Activated CD4-positive, alpha-beta T cell treated with anti-CD3 and anti-CD28 coated beads for 36 hours (primary cell): ENCODE measurements around the gene DMRT1. TPM values are rescaled to one million over a fixed set of nuclear protein-coding genes. Genes with fewer than 3 reads are reported as not detected.
A peak's percentile ranks its signal among the peaks of the same experiment; 100 is the strongest.

Experiments used
- ATAC-seq: fragments of 200-7000 bp; cut with Tn5 transposase; one replicate; pipeline ENCODE4 v1.10.0; 2021; ENCODE audit warnings: mild to moderate bottlenecking, moderate library complexity
- CTCF ChIA-PET: fragments of 350-600 bp; sonication (Branson Sonifier 250); formaldehyde crosslinking; loops from one replicate; lab custom pipeline; 2021; ENCODE audit warnings: antibody characterized with exemption; lab: Charles Lee
- POLR2A ChIA-PET: fragments of 350-600 bp; sonication (Branson Sonifier 250); formaldehyde crosslinking; loops from one replicate; lab custom pipeline; 2021; ENCODE audit warnings: antibody characterized with exemption, inconsistent platforms; lab: Charles Lee
- DNase-seq: peaks from one replicate; pipeline ENCODE4 v3.0.0-alpha.2; 2020
- H3K27ac Mint-ChIP-seq: one replicate; pipeline ENCODE4 v1.8.0; 2021; ENCODE audit warnings: mixed read lengths
- H3K27me3 Mint-ChIP-seq: one replicate; pipeline ENCODE4 v1.8.0; 2021; ENCODE audit warnings: mixed read lengths
- H3K36me3 Mint-ChIP-seq: one replicate; pipeline ENCODE4 v1.8.0; 2021; ENCODE audit warnings: low read depth, mixed read lengths
- H3K4me1 Mint-ChIP-seq: one replicate; pipeline ENCODE4 v1.8.0; 2021; ENCODE audit warnings: mixed read lengths
- H3K4me3 Mint-ChIP-seq: one replicate; pipeline ENCODE4 v1.8.0; 2021; ENCODE audit warnings: mild to moderate bottlenecking, moderate library complexity, mixed read lengths
- H3K9me3 Mint-ChIP-seq: one replicate; pipeline ENCODE4 v1.8.0; 2021; ENCODE audit warnings: low read depth, mixed read lengths
- intact Hi-C, 2 experiments: fragments of 100-400 bp; cut with DNase I in 1 of 2; cut with micrococcal nuclease in 1 of 2; formaldehyde crosslinking; loops; one replicate each; pipeline versions ENCODE4 v1.14.2 to v1.15.1; 2022 to 2024; cut with DNase I, micrococcal nuclease
- total RNA-seq, 2 experiments: library from RNA; stranded (reverse); gene quantifications; one replicate each; pipeline ENCODE4 v1.2.3, GENCODE V29; 2021

Gene DMRT1
- total RNA-seq, 2 experiments from 2014 or later, result not detected

DNA sequence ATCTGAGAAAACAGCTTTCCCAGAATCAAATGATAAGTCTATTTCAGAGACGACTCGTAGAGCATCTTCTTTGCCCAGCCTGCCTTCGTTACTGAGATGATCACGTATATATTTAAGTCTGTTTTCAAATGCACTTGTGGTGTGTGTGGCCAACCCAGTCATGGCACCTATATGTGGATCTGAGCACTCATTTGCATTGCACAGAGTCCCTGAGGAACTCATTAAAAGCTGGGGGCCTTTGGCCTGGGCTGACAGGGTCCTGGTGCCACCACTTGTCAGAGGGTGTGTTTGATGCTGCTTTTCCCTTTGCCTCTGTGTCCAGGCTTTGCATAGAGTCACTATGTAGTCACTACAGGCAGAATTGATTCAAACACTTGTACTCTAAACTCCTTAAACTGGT lies 117.6 kb downstream of the DMRT1 start:
- ChIA-PET POLR2A (no interaction called here), CTCF (interaction anchor here (1.0 kb wide), 1 partner anchor 50 kb away, joined by 3 read pairs; no protein-coding TSS in a partner anchor)
- Mint-ChIP-seq H3K9me3 (no peaks in the 10 kb centered on the region), H3K27ac (no peak overlapping the region), H3K4me3 (no peak overlapping the region), H3K36me3 (no peaks in the 10 kb centered on the region), H3K4me1 (no peaks in the 10 kb centered on the region), H3K27me3 (peaks cover 25% of the 10 kb centered on the region)
- intact Hi-C loops, result no loop called here
- DNase-seq (no peak), ATAC-seq (no peak)

GRCh38 chr9:959914-960313 lies 118.4 kb downstream of the DMRT1 start:
- Mint-ChIP-seq H3K36me3 (no peaks in the 10 kb centered on the region), H3K27ac (no peak overlapping the region), H3K4me3 (no peak overlapping the region), H3K27me3 (peaks cover 32% of the 10 kb centered on the region), H3K4me1 (no peaks in the 10 kb centered on the region), H3K9me3 (no peaks in the 10 kb centered on the region)
- DNase-seq (no peak), ATAC-seq (no peak)
- POLR2A ChIA-PET, result no interaction called here
- intact Hi-C loops, result no loop called here
- CTCF ChIA-PET, result no interaction called here

GRCh38 chr9:962023-962422 lies 120.5 kb downstream of the DMRT1 start:
- ChIA-PET CTCF (no interaction called here), POLR2A (no interaction called here)
- Mint-ChIP-seq H3K27ac (no peak overlapping the region), H3K4me3 (no peak overlapping the region), H3K27me3 (peaks cover 50% of the 10 kb centered on the region), H3K36me3 (no peaks in the 10 kb centered on the region), H3K4me1 (no peaks in the 10 kb centered on the region), H3K9me3 (no peaks in the 10 kb centered on the region)
- ATAC-seq (no peak), DNase-seq (no peak)
- intact Hi-C loops, result no loop called here

- H3K4me3 Mint-ChIP-seq, result no peak overlapping the region
- H3K4me1 Mint-ChIP-seq, result peaks cover 16% of the 10 kb centered on the region
- intact Hi-C loops, result no loop called here
- H3K27ac Mint-ChIP-seq, result no peak overlapping the region
- ATAC-seq (no peak), DNase-seq (no peak)
- peaks cover 75% of the 10 kb centered on the region for H3K27me3 Mint-ChIP-seq
- H3K36me3 Mint-ChIP-seq, result no peaks in the 10 kb centered on the region
- POLR2A ChIA-PET, result no interaction called here
- no peaks in the 10 kb centered on the region for H3K9me3 Mint-ChIP-seq
- CTCF ChIA-PET, result no interaction called here
Observed at GRCh38 chr9:965497-965896, 124.0 kb downstream of the DMRT1 start.

- H3K4me1 Mint-ChIP-seq, result peaks cover 16% of the 10 kb centered on the region
- ATAC-seq (no peak), DNase-seq (no peak)
- POLR2A ChIA-PET, result no interaction called here
- peaks cover 68% of the 10 kb centered on the region for H3K27me3 Mint-ChIP-seq
- H3K36me3 Mint-ChIP-seq, result no peaks in the 10 kb centered on the region
- no peak overlapping the region for H3K4me3 Mint-ChIP-seq
- H3K9me3 Mint-ChIP-seq, result no peaks in the 10 kb centered on the region
- CTCF ChIA-PET, result no interaction called here
- intact Hi-C loops, result no loop called here
- no peak overlapping the region for H3K27ac Mint-ChIP-seq
Observed at GRCh38 chr9:966870-967269, 125.4 kb downstream of the DMRT1 start.

DNA sequence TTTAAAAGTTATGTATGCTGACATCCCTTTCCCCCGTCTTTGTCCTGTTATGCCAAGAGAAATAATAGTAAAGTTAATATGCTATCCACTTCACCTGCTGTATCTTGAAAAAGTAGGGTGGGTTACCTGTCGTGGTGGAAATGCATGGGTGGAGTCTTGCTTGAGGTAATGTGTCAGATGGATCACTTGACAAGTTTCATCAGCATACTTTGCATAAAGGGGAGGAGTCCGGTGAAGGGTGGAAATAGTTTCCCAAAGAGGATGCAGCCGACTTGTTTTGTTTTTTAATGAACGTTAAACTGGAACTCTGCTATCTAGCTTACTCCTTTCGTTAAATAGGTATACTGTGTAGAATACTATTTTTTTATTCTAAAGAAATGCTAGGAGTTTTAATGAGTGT lies 125.9 kb downstream of the DMRT1 start:
- ATAC-seq (no peak), DNase-seq (no peak)
- Mint-ChIP-seq H3K27ac (no peak overlapping the region), H3K4me3 (no peak overlapping the region), H3K36me3 (no peaks in the 10 kb centered on the region), H3K9me3 (no peaks in the 10 kb centered on the region), H3K4me1 (peaks cover 16% of the 10 kb centered on the region), H3K27me3 (peaks cover 63% of the 10 kb centered on the region)
- intact Hi-C loops, result no loop called here
- ChIA-PET POLR2A (interaction anchor here (0.6 kb wide), 1 partner anchor 12 kb away, joined by 3 read pairs; no protein-coding TSS in a partner anchor), CTCF (interaction anchor here (1.1 kb wide), 1 partner anchor 11 kb away, joined by 3 read pairs; no protein-coding TSS in a partner anchor)

DNA sequence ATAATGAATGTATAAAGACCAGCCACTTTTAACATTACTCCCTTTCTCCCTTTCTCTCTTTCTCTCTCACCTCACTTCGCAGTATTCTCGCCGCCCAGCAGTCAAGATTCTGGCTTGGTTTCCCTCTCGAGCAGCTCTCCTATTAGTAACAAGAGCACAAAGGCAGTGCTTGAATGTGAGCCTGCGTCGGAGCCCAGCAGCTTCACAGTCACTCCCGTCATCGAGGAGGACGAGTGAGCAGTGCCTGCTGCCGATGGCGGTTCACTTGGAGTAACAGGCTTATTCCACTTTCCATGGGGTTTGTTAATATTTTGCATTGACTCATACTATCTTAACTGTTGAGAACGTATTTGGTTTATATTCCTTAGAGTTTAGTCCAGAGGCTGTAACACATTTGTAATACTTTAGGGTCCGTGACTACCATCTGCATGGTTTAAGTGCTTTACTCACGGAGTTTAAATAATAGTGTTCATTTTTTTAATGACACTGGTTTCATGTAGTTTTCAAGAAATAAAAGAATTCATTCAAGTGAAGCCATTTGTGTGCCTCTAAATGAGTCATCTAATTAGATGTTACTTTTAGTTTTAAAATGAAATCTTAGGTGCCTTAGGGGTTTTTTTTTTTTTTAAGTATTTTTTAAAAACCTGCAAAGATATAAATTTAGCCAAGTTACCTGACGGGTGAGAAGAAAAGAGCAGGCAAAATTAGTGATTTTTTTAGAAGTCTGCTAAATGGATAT lies 126.6 kb downstream of the DMRT1 start:
- Mint-ChIP-seq H3K4me3 (no peak overlapping the region), H3K27me3 (peaks cover 63% of the 10 kb centered on the region), H3K36me3 (no peaks in the 10 kb centered on the region), H3K9me3 (no peaks in the 10 kb centered on the region), H3K27ac (peak overlapping the region; percentile 3), H3K4me1 (peaks cover 16% of the 10 kb centered on the region)
- ATAC-seq, result no peak
- POLR2A ChIA-PET, result interaction anchor here (0.6 kb wide), 1 partner anchor 12 kb away, joined by 3 read pairs; no protein-coding TSS in a partner anchor
- peak; percentile 12 for DNase-seq
- CTCF ChIA-PET, result interaction anchor here (1.1 kb wide), 1 partner anchor 10 kb away, joined by 3 read pairs; no protein-coding TSS in a partner anchor
- intact Hi-C loops, result no loop called here

DNA sequence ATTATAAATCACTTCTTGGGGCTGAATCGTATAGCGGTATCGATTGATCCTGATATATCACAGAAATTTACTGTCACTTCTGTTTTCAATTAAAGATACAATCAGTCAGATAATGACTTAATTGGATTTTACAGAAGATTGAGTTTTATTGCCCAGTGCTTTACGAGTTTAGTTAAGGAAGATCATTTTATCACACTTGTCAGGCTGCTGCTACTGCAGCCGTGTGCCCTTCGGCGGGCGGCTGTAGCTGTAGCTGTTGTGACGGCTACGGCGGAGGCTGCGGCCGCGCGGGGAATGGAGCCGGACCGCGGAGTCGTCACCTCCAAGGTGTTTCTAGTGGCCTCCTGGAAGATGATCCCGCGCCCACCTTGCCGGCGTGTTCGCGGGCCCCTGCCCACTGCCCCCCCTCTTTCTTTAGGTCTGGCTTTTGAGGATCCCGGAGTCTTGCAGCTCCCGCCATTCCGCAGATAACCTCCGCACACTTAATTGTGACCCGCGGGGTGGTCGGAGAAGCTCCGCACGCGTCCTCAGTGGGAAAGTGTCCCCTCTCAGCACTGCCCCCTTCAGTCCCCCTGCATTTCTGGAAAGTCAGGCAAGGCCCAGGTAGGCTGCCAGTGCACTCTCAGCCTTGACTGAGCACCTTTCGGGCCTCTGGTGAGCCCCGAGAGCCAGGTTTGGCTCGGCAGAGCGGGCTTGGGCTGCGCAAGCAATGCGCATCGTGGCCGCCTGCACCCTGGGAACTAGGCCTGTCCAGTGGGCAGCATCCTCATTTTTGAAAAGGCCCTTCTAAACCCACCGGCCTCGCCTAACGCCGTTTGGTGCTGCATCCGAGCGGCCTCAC lies 128.0 kb downstream of the DMRT1 start:
- peak; percentile 11 for DNase-seq
- no peaks in the 10 kb centered on the region for H3K36me3 Mint-ChIP-seq
- intact Hi-C loops, result loop anchor here (5.0 to 10.0 kb wide), 3 partner anchors 127 to 1655 kb away; partner anchors contain the start of genes DMRT1 (in 1 of the 2) and VLDLR (in 1 of the 2)
- H3K4me3 Mint-ChIP-seq, result no peak overlapping the region
- H3K4me1 Mint-ChIP-seq, result peaks cover 23% of the 10 kb centered on the region
- H3K9me3 Mint-ChIP-seq, result no peaks in the 10 kb centered on the region
- no peak overlapping the region for H3K27ac Mint-ChIP-seq
- ChIA-PET CTCF (no interaction called here), POLR2A (no interaction called here)
- H3K27me3 Mint-ChIP-seq, result peaks cover 69% of the 10 kb centered on the region
- ATAC-seq, result no peak

- no peak for ATAC-seq
- peak; percentile 5 for DNase-seq
- ChIA-PET POLR2A (no interaction called here), CTCF (no interaction called here)
- H3K4me1 Mint-ChIP-seq, result peaks cover 23% of the 10 kb centered on the region
- no peak overlapping the region for H3K27ac Mint-ChIP-seq
- peaks cover 70% of the 10 kb centered on the region for H3K27me3 Mint-ChIP-seq
- intact Hi-C loops, result loop anchor here (5.0 to 10.0 kb wide), 3 partner anchors 128 to 1654 kb away; partner anchors contain the start of genes DMRT1 (in 1 of the 2) and VLDLR (in 1 of the 2)
- no peaks in the 10 kb centered on the region for H3K36me3 Mint-ChIP-seq
- no peaks in the 10 kb centered on the region for H3K9me3 Mint-ChIP-seq
- no peak overlapping the region for H3K4me3 Mint-ChIP-seq
Observed at GRCh38 chr9:970151-970996, 128.9 kb downstream of the DMRT1 start.

GRCh38 chr9:971901-972500 lies 130.5 kb downstream of the DMRT1 start:
- intact Hi-C loops, result loop anchor here (1.0 to 10.0 kb wide), 4 partner anchors 78 to 1653 kb away; partner anchors contain the start of genes DMRT1 (in 1 of the 2), DMRT2 (in 1 of the 2) and VLDLR (in 1 of the 2)
- POLR2A ChIA-PET, result no interaction called here
- Mint-ChIP-seq H3K4me1 (peaks cover 23% of the 10 kb centered on the region), H3K27ac (no peak overlapping the region), H3K27me3 (peaks cover 66% of the 10 kb centered on the region), H3K36me3 (no peaks in the 10 kb centered on the region), H3K9me3 (no peaks in the 10 kb centered on the region), H3K4me3 (peak overlapping the region; percentile 21)
- CTCF ChIA-PET, result interaction anchor here (0.7 kb wide), 1 partner anchor 196 kb away, joined by 3 read pairs; no protein-coding TSS in a partner anchor
- ATAC-seq, result peak; percentile 54
- DNase-seq, result peak; percentile 52
